Activated gamma-delta T cell (primary cell): ENCODE data around the gene SLC9A9.

Source experiments
- DNase-seq: peaks from one replicate; lab custom pipeline; 2025; lab: John Stamatoyannopoulos, UW

The SLC9A9 gene

DNA sequence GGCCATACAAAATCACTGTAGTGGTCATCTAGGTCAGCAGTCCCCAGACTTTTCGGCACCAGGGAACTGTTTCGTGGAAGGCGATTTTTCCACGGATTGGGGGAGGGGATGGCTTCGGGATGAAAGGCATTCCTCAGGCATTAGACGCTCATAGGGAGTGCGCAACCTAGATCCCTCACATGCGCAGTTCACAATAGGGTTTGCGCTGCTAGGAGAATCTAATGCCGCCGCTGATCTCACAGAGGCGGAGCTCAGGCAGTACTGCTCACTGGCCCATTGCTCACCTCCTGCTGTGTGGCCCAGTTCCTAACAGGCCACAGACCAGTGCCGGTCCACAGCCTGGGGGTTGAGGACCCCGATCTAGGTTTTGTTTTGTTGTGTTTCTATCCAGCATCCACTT, 200.1 kb downstream of the SLC9A9 start:
- no peak for DNase-seq

DNA sequence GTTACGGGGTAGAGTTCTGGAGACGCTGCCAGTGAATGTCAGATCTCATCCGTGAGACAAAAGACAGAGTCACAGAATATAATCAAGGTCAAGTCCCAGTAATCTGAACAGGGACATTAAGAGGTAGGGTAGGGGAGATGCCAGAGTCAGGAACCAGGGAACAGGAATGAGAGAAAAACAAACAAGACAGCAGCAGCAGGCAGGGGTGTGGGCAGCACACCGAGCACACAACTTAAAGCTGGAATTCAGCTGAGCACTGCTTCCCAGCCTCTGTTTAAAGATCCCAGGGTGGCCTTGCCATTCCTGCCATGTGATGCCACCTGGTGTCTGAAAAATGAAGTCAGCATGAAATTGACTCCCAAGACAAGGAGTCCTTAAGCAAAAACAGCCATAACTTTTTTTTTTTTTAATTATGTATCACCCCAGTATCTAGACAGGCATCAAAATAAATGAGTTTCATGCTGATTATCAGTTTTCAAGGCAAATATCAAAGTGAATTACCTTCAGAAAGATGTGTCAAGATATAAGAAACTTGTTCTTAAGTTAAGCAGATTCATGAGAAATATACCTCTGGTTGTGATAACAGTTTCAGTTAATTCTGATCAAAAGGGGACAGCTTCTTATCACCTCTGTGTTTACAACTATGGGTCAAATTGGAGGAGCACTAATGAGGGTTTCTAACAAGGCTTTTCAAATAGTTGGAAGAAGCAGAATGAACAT, 203.7 kb downstream of the SLC9A9 start:
- no peak for DNase-seq

DNA sequence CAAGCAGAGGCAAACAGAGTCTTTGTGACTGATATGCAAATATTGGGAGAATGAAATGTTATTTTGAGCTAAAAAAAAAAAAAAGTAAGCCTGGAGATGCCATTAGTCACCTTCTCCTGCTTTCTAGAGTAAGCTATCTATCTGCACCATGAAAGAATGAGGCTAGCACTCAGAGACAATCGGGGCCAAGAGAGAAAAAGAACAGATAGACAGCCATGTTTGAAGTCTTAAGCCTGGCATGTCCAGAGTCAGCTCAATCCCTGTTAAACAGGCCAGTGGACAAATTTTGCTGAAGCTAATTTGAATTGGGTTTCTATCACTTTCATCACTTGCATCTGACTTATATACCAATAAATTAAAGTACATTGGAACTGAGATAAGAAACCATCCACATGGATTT, 204.4 kb downstream of the SLC9A9 start:
- no peak for DNase-seq

DNA sequence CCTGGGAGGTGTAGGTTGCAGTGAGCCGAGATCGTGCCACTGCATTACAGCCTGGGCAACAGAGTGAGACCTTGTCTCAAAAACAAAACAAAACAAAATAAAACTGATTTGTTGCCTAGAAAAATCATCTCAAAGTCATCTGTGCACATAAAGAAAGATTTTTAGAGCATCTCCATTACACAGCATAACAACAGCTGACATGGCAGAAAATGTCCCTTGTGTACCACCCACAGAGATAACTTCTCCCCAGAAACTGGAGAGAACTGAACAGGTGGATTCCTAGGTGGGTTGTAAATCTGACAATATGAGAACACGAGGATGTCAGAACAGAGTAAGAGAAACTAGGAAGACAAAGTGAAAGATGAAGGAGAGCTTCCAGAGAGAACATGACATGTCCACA, 207.5 kb downstream of the SLC9A9 start:
- no peak for DNase-seq

DNA sequence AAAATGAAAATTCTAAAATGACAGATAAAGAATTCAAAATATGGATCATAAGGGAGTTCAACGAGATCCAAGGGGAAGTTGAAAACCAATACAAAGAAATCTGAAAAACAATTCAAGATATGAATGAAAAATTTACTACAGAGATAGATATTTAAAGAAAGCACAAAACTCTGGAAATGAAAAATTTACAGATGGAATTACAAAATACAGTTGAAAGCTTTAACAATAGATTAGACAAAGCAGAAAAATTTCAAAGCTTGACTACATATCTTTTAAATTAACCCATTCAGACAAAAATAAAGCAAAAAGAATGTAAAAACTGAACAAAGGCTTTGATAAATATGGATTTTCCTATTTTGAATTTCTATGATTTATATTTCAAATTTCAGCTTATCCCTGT, 211.1 kb downstream of the SLC9A9 start:
- DNase-seq, result no peak

GRCh38 chr3:143634991-143635390, 213.3 kb downstream of the SLC9A9 start:
- no peak for DNase-seq

DNA sequence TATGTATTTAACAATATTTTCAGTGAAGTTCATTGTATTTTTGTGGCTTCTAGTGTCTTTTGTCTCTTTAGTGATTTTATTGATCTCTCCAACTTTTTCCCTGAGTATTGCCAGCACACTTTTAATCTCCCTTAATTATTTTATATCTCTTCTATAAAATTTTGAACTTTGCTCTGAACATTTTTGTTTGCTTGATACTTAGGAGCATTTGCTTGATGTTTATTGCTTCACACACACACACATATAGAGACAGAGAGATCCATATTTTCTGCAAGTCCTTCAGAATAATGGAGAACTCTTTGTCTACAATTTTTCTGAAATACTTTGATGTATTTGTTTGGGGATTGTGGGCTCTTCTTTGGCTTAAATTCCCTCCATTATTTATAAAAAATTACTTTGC, 213.8 kb downstream of the SLC9A9 start:
- DNase-seq, result no peak

GRCh38 chr3:143633816-143634215, 214.5 kb downstream of the SLC9A9 start:
- DNase-seq, result no peak

DNA sequence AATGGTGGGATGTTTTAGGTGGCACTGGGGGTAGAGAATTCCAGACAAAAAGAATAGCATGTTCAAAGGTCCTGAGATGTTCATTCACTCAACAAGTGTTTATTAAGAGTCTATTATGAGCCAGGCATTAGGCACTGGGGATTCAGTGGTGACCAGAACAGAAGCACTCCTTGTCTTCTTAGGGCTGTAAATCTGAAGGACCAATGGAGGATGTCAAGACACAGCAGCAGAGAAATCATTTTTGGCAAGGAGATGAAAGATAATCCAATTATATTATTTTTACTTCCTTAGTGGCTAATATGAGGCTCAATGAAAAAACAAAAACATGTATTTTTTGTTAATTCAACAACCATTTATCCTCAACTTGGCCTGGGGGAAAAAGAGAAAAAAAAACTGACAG, 218.5 kb downstream of the SLC9A9 start:
- no peak for DNase-seq

- DNase-seq, result no peak
Measured at GRCh38 chr3:143628971-143629370, 219.3 kb downstream of the SLC9A9 start.

GRCh38 chr3:143627336-143627735, 220.9 kb downstream of the SLC9A9 start:
- DNase-seq, result no peak

GRCh38 chr3:143619231-143619630, 229.0 kb downstream of the SLC9A9 start:
- no peak for DNase-seq

- DNase-seq, result no peak
Measured at GRCh38 chr3:143617050-143617449, 231.2 kb downstream of the SLC9A9 start.

DNA sequence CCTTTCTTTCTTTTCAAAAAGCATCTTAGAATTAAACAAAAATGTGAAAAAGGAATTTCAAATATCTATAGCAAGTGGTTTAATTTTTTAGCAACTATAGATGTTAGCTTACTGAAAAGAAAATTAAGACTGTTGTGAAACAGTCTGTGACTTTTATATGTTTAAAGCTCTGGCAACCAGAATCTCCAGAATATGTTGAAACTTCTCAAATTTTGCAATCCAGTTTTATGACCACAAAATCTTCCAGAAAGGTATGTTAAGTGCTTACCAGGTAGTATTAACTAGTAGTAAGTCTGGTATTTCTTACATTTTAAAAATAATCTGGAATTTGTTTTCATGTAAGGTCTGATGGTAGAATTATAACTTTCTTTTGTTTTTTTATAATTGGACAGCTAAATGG, 235.0 kb downstream of the SLC9A9 start:
- no peak for DNase-seq

- DNase-seq, result no peak
Measured at GRCh38 chr3:143612541-143612940, 235.7 kb downstream of the SLC9A9 start.

DNA sequence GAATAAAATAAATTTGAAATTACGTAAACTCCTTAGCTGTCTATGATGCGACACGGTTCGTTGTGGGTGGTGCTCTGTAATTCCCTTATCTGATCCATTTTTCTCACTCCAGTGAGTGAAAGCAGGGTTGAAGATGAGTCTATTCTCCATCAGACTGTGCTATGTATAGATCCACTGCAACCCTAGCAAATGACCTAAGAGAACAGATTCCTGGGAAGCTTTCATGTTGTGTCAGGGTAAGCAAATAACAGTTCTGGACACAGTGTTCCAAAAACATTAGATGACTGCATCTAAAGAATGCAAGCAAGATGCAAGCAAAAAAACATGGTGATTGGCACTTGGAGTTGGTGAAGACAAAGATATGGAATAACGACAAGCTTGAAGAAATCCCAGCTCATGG, 239.3 kb downstream of the SLC9A9 start:
- no peak for DNase-seq

- DNase-seq, result no peak
Measured at GRCh38 chr3:143605233-143605950, 242.9 kb downstream of the SLC9A9 start.

GRCh38 chr3:143604402-143605185, 243.7 kb downstream of the SLC9A9 start:
- no peak for DNase-seq

DNA sequence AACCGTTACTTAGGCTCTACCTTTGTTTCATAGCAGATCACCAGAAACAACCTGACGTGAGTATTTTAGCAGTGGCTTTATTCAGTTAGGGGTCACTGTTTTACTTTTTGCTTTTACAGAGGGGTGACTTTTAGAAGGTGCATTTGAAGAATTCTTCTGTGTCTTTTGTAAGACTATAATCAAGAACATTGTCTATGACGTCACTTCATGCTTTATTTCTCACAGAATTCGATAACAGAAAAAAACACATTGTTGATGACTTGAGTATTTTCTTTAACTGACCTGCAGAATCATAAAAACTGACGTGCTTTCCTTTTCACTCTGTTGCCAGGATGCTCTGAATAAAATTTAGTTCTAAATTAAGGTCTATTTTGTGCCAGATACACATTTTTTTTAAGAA, 244.5 kb downstream of the SLC9A9 start:
- DNase-seq, result no peak

DNA sequence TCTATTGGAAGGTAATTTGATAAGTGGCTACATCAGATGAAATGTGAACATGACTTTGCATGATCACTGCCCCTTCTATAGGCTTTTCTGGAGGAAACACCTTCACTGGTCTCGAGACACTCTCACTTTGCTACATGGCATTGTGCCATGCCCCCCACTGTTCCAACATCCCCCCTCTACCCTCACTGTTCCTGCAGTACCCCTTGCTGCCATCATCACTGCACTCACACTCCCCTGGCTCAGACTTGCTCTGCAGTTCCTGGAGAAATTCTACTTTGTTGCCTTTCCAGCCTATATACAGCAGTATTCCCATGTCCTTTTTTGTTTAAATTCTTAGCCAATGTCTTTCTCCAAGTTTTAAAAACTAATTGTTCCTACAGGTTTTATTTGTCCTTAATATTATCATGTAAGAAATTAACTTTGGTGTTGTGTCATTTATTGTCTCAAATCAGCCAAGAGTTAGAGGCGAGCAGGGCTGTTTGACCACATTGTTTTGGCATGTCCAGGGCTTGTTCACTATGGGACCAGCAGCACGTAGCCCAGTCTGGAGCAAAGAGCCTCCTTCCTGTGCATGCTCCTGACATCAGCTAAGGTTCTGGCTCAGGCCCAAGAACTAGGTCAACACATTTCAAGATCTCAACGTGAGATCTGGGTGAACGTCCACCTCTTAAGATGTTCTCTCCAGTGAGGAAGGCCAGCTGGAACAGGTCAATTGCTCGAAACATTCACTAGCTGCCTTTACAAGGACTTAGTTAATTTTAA, 246.4 kb downstream of the SLC9A9 start:
- no peak for DNase-seq

DNA sequence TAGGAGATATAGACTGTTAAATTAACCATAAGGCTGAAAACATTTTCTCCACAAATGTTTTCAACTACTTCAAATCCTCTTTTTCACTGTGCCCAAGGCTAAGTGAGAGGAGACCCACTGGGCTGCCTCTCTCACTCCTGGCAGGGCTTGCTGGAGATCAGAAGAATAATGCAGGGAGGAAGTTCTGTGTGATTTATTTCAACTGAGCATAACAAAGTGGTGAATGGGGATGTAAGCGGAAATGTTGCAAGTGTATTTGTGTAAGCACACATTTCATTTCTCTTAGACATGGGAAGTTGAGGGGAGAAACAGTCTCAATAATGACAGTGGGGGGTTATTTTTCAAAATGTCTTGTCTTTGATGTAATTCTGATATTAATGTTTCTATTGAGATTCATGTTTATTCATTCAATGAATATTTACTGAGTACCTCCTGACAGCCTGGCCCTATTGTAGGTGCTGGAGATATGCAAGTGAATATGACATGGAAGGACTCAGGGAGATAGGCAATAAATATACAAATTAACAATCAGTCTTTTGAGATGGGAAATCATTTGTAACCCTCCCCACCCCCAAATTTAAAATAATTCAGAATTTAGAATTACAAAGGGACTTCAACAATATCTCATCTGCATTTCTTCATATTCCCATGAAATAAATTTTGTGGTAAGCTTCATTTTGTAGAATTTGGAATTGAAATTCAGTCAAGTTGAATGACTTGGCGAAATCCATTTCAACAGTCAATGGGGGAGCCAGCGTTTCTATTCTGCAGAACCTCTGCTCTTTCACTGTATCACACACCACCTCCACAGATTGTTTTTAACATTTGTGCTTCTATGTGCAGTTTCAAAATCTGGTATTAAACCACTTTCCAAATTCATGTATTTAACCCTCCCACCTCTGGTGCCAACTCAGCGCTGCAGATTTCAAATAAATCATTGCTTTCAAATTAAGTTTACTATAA, 247.2 kb downstream of the SLC9A9 start:
- DNase-seq, result no peak
